WTC11 (cell line): ENCODE results near the gene LRCH4. TPM values are rescaled to one million over a fixed set of nuclear protein-coding genes. Genes with fewer than 3 reads are reported as not detected.

Source experiments
- ATAC-seq: fragments of 200-7000 bp; cut with Tn5 transposase; 2 replicates; pipeline ENCODE4 v1.10.0; 2021; ENCODE audit warnings: mild to moderate bottlenecking, moderate library complexity
- CTCF ChIA-PET: fragments of 300-600 bp; sonication (Branson Sonifier 250); formaldehyde crosslinking; loops from one replicate; lab custom pipeline; 2021; ENCODE audit warnings: antibody characterized with exemption; lab: Charles Lee
- POLR2A ChIA-PET: fragments of 350-600 bp; sonication (Branson Sonifier 250); formaldehyde crosslinking; loops from one replicate; lab custom pipeline; 2021; ENCODE audit warnings: antibody characterized with exemption; lab: Charles Lee
- DNase-seq: peaks from one replicate; pipeline ENCODE4 v3.0.0; 2021; ENCODE audit warnings: low spot score
- H3K27ac Mint-ChIP-seq: 2 replicates; pipeline ENCODE4 v1.8.0; 2021; ENCODE audit warnings: mixed read lengths
- H3K27me3 Mint-ChIP-seq: 2 replicates; pipeline ENCODE4 v1.8.0; 2021; ENCODE audit warnings: low read depth, mild to moderate bottlenecking, moderate library complexity, mixed read lengths
- H3K36me3 Mint-ChIP-seq: 2 replicates; pipeline ENCODE4 v1.8.0; 2021; ENCODE audit warnings: mixed read lengths
- H3K4me1 Mint-ChIP-seq: 2 replicates; pipeline ENCODE4 v1.8.0; 2022; ENCODE audit warnings: mixed read lengths
- H3K4me3 Mint-ChIP-seq: 2 replicates; pipeline ENCODE4 v1.8.0; 2021; ENCODE audit warnings: mild to moderate bottlenecking, moderate library complexity, mixed read lengths
- H3K9me3 Mint-ChIP-seq: 2 replicates; pipeline ENCODE4 v1.8.0; 2021; ENCODE audit warnings: mixed read lengths
- ESRRA ChIP-seq: sonication (generic); formaldehyde crosslinking; IDR thresholded peaks from 2 replicates; pipeline ENCODE4 v1.8.1; 2022; ENCODE audit warnings: mild to moderate bottlenecking, missing genetic modification reagents, borderline replicate concordance
- FOXP4 ChIP-seq: sonication (generic); formaldehyde crosslinking; IDR thresholded peaks from 2 replicates; pipeline ENCODE4 v1.8.0; 2022; ENCODE audit warnings: mild to moderate bottlenecking, missing genetic modification reagents
- GABPB1 ChIP-seq: sonication (generic); formaldehyde crosslinking; IDR thresholded peaks from 2 replicates; pipeline ENCODE4 v1.8.1; 2023; ENCODE audit warnings: mild to moderate bottlenecking, missing genetic modification reagents
- GTF2I ChIP-seq: fragments of 250-450 bp; sonication (Bioruptor Pico); conservative IDR thresholded peaks from 2 replicates; pipeline ENCODE4 v1.4.0; 2021; ENCODE audit warnings: mild to moderate bottlenecking
- IRF2 ChIP-seq: sonication (generic); formaldehyde crosslinking; IDR thresholded peaks from 2 replicates; pipeline ENCODE4 v1.8.0; 2022; ENCODE audit warnings: low read depth, missing genetic modification reagents, borderline replicate concordance
- MYBL2 ChIP-seq: sonication (generic); formaldehyde crosslinking; IDR thresholded peaks from 2 replicates; pipeline ENCODE4 v1.8.1; 2023; ENCODE audit warnings: mild to moderate bottlenecking, moderate library complexity, missing genetic modification reagents
- NR2C2 ChIP-seq: sonication (generic); formaldehyde crosslinking; IDR thresholded peaks from 2 replicates; pipeline ENCODE4 v1.8.0; 2022; ENCODE audit warnings: mild to moderate bottlenecking, missing genetic modification reagents
- RORB ChIP-seq: fragments of 250-450 bp; sonication (Bioruptor Pico); IDR thresholded peaks from 2 replicates; pipeline ENCODE4 v1.9.0; 2021; ENCODE audit warnings: mild to moderate bottlenecking
- TP53 ChIP-seq: sonication (generic); formaldehyde crosslinking; IDR thresholded peaks from 2 replicates; pipeline ENCODE4 v1.8.1; 2023; ENCODE audit warnings: mild to moderate bottlenecking, missing genetic modification reagents
- ZBTB43 ChIP-seq: sonication (generic); formaldehyde crosslinking; IDR thresholded peaks from 2 replicates; pipeline ENCODE4 v1.8.1; 2023; ENCODE audit warnings: mild to moderate bottlenecking, missing genetic modification reagents
- ZNF232 ChIP-seq: sonication (generic); formaldehyde crosslinking; IDR thresholded peaks from 2 replicates; pipeline ENCODE4 v1.8.0; 2022; ENCODE audit warnings: mild to moderate bottlenecking, missing genetic modification reagents
- ZNF263 ChIP-seq: sonication (generic); formaldehyde crosslinking; IDR thresholded peaks from 2 replicates; pipeline ENCODE4 v1.8.1; 2022; ENCODE audit warnings: low read depth, mild to moderate bottlenecking, moderate library complexity, missing genetic modification reagents
- ZNF671 ChIP-seq: fragments of 250-450 bp; sonication (Bioruptor Pico); IDR thresholded peaks from 2 replicates; pipeline ENCODE4 v1.8.0; 2021; ENCODE audit warnings: mild to moderate bottlenecking
- total RNA-seq: library from RNA; stranded (reverse); gene quantifications from 3 replicates; pipeline ENCODE4 v1.2.3, GENCODE V29; 2021
- TF ChIP-seq, protein P1 (sequence below): fragments of 250-450 bp; sonication (Bioruptor Pico); IDR thresholded peaks from 2 replicates; pipeline ENCODE4 v2.1.2; 2022; ENCODE audit warnings: mild to moderate bottlenecking, moderate library complexity

Gene LRCH4
- total RNA-seq, 1 experiment from 2014 or later: 56.7 TPM

DNA sequence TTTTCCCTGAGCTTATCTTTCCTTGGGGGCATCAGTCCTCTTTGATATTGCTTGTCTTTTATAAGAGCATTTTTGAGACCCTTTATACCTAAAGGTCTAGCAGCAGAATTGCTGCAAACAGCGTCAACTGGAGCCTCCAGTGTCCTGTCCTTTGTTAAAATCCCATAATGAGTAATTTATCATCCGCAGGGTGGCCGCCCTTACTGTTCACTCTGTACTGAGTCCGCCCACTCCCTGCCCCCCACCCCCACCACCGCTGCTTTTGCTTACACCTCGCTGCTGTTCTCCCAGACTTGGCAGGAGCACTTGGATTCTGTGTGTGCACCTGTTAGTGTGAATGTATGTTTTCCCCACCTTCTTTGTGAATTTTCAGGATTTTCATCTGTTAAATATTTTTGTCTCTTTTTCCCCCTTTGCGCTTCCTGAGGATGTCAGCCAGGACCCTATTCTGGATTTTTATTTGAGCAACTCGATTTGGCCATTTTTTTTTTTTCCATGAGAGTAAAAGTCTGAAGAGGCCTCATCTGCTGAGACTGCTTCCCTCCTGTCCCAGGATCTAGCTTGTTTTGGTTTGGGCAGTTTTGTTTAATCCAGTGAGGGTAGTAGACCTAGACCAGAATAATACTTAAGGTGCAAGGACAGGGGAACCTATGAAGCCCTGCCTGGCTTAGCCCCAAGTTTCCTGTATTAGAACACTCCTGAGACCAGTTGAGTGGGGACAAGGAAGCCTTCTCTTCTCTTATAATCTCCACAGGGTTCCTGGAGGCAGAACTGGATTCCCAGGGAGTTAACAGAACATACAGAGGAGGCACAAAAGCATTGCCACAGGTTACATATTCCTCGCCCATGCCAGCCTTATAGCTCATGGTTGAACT, 38.8 kb downstream of the LRCH4 start:
- Mint-ChIP-seq H3K9me3 (no peaks in the 10 kb centered on the region), H3K27me3 (no peaks in the 10 kb centered on the region), H3K27ac (peak overlapping the region; percentile 7; the same call in 1 of the 2 replicates), H3K4me1 (peaks cover 52% of the 10 kb centered on the region), H3K36me3 (peaks cover 5% of the 10 kb centered on the region), H3K4me3 (no peak overlapping the region)
- POLR2A ChIA-PET: interaction anchor here (2.1 kb wide), 1 partner anchor 39 kb away, joined by 5 read pairs; the partner anchor contains the start of genes FBXO24 and LRCH4
- DNase-seq: no peak
- CTCF ChIA-PET: interaction anchor here (0.6 to 6.1 kb wide), 5 partner anchors 13 to 77 kb away, joined by 3 to 36 read pairs (median 5); partner anchors contain the start of genes NYAP1 and TSC22D4
- TF ChIP-seq NR2C2 (CRISPR knock-in tag) (no peak), ZNF671 (no peak), RORB (no peak), IRF2 (CRISPR knock-in tag) (no peak), ZNF263 (CRISPR knock-in tag) (no peak), ZBTB43 (CRISPR knock-in tag) (no peak), MYBL2 (CRISPR knock-in tag) (no peak)
- TF ChIP-seq, protein P1, sequence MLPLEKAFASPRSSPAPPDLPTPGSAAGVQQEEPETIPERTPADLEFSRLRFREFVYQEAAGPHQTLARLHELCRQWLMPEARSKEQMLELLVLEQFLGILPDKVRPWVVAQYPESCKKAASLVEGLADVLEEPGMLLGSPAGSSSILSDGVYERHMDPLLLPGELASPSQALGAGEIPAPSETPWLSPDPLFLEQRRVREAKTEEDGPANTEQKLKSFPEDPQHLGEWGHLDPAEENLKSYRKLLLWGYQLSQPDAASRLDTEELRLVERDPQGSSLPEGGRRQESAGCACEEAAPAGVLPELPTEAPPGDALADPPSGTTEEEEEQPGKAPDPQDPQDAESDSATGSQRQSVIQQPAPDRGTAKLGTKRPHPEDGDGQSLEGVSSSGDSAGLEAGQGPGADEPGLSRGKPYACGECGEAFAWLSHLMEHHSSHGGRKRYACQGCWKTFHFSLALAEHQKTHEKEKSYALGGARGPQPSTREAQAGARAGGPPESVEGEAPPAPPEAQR: no peak
- no peak for ATAC-seq

DNA sequence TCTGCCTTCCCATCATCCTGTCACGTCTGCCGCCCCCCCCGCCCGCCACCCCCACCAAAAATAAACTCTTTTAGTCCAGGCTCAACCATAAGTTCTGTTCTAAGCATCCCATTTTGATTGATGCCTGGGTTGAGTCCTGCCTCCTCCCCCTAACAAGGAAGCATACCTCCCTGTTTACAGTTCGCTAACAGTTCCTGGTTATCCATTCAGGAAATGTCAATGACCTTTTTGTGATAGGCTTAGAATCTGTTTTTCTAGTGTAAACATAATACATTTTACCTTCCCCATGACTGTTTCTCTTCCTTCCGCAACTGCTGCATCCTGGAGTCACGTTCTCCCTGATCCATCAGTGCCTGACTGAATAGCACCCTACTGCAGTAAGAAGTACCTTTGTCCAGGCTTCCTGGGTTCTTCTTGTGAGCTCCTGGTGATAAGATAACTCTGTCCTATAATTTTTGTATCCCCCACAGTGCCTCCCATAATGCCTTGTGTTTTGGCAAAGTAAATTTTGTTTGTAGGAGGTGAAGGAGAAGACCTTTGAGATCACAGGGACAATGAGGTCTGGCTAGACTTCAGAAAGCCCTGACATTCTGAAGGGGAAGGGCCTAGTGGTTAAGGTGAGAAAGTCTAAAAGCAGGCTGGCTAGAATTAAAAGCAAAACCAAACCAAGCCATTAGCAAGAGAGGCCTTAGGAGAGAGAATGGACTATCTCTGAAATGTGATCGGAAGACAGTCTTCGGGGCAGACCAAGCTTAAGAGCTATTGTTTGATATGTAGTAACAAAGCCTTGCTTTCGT, 39.6 kb downstream of the LRCH4 start:
- Mint-ChIP-seq H3K27me3 (peaks cover 3% of the 10 kb centered on the region), H3K9me3 (no peaks in the 10 kb centered on the region)
- CTCF ChIA-PET: interaction anchor here (0.6 to 6.1 kb wide), 8 partner anchors 13 to 179 kb away, joined by 3 to 58 read pairs (median 4); partner anchors contain the start of genes NYAP1 and TSC22D4
- no peak for TF ChIP-seq FOXP4 (CRISPR knock-in tag)
- TF ChIP-seq ESRRA (CRISPR knock-in tag): no peak
- TF ChIP-seq GTF2I (CRISPR knock-in tag): no peak
- TF ChIP-seq, all 79 proteins: peak for 0
- no peak for DNase-seq
- POLR2A ChIA-PET: interaction anchor here (2.1 kb wide), 1 partner anchor 40 kb away, joined by 5 read pairs; the partner anchor contains the start of genes FBXO24 and LRCH4
- no peak for ATAC-seq
- H3K36me3 Mint-ChIP-seq: peaks cover 5% of the 10 kb centered on the region
- H3K27ac Mint-ChIP-seq: peak overlapping the region; percentile 38
- H3K4me1 Mint-ChIP-seq: peaks cover 61% of the 10 kb centered on the region
- no peak overlapping the region for H3K4me3 Mint-ChIP-seq

GRCh38 chr7:100545360-100546128, 40.4 kb downstream of the LRCH4 start:
- peaks cover 4% of the 10 kb centered on the region for H3K36me3 Mint-ChIP-seq
- H3K4me3 Mint-ChIP-seq: no peak overlapping the region
- ChIA-PET POLR2A (no interaction called here), CTCF (interaction anchor here (0.7 to 5.4 kb wide), 7 partner anchors 14 to 180 kb away, joined by 3 to 58 read pairs (median 4); partner anchors contain the start of gene TSC22D4)
- H3K27me3 Mint-ChIP-seq: peaks cover 11% of the 10 kb centered on the region
- TF ChIP-seq GABPB1 (0 out of 2 replicates have a peak, but pooled peaks have one; percentile 23), TP53 (no peak), ZNF232 (CRISPR knock-in tag) (no peak)
- ATAC-seq: peak; percentile 83
- DNase-seq: no peak
- no peaks in the 10 kb centered on the region for H3K9me3 Mint-ChIP-seq
- peak overlapping the region; percentile 81 for H3K27ac Mint-ChIP-seq
- peaks cover 65% of the 10 kb centered on the region for H3K4me1 Mint-ChIP-seq
